CD4-positive, alpha-beta T cell treated with Interleukin-15 for 1 hour (primary cell): ENCODE measurements around the gene NUDT1.
A peak's percentile ranks its signal among the peaks of the same experiment; 100 is the strongest.
"Not testable (repeated sequence)": the region's sequence is repeated elsewhere in the genome, so short reads cannot be mapped to it uniquely, and the experiment has no call there.

Experiments
- DNase-seq: peaks from one replicate; pipeline ENCODE4 v3.0.0-alpha.2; 2020

NUDT1 gene

DNA sequence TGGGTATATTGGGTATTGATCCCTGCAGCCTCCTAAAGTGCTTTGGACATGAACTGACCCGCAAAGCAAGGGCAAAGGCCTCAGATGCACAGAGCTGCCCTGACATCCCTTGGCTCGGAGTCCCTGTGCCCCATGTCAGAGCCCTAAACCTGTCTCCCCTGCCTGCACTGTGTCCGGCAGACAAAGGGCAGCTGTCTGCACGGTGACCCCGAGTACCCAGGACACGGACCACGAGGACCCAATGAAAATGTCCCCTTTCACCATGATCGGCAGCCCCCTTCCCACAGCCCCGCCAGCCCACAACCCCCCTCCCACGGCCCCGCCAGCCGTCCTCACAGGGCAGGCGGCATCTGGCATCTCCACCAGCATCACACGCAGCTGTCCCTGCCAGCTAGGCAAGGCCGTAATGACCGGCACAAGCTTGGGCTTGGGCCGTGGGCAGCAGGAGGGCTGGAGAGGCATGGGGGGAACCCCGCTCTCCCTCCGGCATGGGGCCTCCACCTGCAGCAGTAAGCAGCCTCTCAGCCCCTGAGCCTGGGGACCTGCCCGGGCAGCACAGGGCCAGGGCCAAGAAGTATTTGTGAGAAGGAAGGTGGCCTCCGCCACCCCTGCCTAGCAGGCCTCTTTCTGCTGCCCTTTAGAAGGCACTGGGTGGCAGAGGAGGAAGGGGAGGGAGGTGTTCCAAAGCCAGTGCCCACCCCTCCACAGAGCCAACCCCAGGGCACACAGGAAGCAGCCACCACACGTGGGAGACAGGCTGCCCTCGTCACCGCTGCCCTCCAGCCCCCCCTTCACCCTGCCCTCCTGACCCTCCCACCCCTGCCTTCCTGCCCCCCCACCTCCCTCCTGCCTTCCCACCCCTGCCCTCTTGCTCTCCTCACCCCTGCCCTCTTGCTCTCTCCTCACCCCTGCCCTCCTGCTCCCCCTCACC lies 10.1 kb downstream of the NUDT1 start:
- no peak for DNase-seq

DNA sequence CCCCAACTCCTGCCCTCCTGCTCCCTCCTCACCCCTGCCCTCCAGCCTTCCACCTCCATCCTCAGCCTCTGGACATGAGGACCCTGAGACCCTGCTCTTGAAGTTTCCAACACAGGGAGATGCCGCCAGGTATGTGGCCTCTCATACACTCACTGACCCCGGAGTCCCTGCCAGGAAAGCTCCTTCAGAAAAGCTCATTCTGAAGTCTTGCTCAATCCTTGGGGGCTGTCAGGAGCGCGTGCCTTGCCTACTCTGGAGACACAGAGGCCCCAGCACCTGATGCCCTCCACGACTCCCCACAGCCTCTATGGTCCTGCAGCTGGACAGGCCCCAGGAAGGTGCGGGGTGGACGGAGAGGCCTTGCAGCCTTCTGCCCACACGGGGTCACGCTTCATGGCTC lies 11.0 kb downstream of the NUDT1 start:
- DNase-seq: no peak

DNA sequence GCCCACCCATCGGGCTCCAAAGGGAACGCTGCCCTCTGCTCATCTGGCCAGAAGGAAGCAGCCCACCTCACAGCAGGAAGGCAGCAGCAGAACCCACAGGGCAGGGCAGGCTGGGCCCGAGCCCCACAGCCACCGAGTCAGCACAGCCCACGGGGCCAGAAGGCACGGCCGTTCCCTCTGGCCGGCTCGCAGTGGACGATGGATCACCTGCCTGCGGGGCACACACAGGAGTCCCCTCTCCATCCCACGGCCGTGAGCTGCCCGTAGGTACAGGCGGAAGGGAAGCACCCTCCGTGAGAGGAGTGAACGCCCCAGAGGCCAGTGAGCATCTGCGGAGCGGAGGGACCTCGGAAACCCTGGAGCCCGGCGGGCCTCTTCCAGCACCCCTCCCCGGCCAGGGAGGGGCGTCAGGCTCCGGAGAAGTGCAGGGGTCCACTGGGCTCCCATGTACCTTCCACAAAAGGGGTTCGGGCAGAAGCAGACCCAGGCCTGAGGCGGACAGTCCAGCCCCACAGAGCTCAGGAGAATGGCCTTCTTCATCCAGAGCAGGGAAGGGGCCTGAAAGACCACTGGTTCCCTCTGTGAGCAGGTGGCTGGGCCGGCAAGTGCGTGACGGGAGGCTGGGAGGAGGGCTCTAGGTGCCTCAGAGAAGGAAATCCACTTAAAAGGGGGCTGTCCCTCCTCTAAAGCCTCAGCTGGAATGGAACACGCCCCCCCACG lies 11.7 kb downstream of the NUDT1 start:
- no peak for DNase-seq

DNA sequence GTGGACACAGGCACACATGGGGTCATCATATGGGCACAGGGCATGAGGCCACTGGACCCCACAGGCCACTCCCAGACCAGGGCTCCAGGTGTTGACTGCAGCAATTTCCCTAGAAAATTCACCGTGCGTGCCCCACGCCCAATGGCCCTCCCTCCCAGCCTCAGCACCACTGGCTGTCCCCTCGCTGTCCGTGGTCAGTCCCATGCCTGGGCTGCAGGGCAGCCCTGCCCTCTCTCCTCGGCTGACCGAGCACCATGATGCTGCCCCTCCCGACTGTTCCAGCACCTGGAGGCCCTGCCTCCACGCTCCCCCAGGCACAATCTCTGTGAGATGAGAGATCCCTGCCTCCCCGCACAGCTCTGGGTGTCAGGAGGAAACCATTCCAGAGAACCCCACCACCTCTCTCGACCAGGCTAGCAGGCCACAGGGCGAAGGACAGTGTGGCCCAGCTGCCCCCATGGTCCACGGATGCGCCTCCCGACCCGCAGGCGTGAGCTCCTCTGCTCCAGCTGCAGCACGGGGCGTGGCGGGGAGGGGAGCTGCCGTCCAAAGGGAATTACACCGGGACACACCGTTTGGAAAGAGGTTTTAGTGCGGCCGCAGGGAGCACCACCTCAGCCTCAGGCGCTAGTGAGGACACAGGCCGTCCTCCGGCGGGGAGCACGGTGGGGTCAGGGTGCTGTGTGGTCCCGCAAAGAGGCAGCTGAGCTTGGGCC lies 12.6 kb downstream of the NUDT1 start:
- DNase-seq: no peak

DNA sequence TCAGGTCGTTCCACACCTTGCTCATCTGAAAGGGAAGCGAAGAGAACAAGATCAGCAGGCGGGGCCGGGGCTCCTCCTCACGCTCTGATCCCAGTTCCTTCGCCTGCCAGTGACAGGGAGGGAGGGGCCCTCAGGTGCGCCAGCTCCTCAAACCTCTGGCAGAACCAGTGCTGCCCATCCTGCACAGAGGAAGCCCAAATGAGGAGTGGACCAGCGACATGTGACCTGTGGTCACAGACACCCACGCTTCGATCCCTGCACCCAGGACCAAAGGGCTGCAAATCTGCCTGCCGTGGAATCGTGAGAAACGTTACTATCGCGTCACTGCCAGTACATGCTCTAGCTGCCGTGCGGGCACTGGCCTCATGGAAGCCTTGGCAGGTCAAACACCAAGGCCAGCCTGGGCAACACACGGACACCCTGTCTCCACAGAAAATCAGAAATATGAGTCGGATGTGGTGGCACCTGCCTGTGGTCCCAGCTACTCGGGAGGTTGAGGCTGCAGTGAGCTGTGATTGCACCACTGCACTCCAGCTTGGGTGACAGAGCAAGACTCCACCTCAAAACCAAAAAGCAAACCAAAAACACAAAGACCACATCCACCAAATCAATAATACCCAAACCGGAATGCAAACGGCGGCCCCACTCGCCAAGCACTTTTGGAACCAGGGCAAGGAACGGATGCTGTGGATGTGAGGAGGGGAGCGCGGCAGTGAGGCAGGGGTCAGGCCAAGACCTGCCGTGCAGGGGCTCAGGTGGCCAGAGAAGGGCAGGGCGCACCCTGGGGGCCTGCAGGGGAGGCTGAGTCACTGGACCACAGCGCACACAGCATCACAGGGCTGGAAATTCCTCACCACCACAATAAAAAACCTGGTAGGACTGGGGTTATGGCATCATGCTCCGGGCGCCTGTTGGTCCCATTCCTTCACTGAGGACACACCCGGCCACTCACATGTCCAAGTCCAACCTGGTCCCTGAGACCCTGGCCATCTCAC lies 13.4 kb downstream of the NUDT1 start:
- no peak for DNase-seq

DNA sequence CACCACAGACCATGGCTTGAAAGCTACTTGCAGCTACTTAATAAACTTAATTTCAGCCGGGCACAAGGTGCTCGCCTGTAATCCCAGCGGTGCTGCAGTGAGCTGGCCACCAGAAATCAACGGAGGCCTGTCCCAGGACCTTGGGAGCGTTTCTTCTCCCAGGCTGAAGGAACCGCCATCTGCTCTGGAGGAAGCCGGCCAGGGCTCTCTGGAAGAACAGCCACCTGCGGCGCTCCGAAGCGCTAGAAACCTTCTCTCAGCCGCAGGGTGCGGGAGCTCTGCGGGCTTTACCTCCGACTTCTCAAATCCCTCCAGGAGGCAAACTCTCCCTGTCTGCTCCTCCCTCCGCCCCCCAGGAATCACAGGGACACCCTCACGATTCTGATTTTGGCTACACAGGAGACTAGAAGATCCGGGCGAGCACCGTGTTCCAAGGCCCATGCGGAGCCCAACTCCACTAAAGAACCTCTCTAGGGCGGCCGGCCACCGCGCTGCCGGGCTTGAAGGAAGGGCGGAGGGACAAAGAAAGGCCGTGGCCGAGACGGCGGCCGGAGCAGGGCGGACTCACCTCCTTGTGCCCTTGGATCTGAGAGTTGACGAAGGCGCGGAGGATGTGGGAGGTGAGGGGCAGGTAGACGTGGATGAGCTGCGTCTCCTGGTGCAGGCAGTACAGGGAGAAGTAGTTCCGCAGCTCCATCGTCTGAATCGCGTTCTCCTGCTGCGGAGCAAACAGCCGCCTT lies 14.4 kb downstream of the NUDT1 start:
- DNase-seq: no peak

DNA sequence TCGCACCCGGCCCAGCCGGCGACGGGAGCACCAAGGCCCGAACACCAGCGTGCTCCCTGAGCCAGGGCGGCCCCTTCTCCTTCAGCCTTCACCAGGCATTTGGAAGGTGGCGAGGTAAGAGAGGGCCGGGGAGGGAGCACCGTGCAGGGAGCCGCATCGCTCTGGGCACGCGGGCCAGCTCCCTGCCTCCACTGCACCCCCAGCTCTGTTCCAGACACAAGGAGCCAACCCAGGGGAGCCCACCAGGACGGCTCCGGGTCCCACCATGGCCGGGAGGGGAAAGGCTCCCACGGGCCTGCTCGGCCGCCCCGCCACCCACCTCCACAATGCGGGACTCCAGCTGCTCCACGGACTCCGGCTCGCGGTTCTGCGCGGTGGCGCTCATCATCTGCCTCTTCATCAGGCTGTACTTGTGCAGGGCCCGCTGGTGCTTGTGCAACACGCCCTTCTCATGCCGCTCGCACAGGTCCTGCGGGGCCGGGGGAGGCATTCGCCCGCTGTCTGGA lies 15.1 kb downstream of the NUDT1 start:
- DNase-seq: no peak

DNA sequence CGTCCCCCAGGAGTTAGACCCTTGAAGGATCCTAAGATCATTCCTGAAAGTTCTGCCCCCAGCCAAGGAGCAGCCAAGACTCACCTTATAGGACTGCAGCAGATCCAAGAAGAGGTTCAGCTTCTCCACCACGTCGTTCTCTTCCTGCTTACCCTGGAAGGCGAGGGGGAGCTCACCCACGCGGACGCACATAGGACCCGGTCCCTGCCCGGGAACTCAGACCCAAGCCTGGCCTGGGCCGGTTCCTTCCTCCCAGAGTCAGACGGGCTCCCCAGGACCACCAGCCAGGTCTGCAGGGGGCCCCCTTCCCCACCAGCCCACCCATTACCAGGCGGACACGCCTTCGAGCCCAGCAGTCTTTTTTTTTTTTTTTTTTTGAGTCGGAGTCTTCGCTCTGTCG lies 15.6 kb downstream of the NUDT1 start:
- no peak for DNase-seq

DNA sequence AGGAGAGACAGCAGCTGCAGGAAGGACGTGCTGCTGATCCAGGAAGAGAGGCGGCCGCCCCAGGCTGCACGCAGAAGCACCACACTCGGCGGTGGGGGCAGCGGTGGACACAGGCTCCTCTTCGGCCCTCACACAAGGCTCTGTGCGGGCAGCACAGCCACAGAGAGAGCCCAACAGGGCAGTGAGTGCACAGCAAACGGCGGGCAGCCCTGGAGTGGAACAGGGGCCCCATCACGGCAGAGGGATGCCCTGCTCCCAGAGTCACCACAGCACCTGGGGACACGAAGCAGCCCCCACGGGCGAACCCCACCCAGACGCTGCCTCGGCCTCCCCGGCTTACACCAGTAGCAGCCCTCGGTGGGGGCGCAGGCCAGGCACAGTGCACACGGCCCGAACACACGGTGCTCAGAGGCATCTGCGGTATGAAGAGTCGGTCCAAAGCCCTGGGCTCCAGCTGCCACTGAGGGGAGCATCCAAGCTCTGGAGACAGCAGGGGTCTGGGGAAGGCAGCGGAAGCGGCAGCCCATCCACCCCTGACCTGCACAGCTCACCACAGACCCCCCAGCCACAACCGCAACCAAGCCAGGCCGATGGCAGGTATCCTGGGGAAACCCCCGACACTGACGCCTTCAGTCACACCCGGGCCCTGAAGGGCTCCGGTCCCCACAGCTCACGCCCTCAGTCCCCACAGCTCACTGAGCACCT lies 16.8 kb downstream of the NUDT1 start:
- DNase-seq: peak; percentile 58

DNA sequence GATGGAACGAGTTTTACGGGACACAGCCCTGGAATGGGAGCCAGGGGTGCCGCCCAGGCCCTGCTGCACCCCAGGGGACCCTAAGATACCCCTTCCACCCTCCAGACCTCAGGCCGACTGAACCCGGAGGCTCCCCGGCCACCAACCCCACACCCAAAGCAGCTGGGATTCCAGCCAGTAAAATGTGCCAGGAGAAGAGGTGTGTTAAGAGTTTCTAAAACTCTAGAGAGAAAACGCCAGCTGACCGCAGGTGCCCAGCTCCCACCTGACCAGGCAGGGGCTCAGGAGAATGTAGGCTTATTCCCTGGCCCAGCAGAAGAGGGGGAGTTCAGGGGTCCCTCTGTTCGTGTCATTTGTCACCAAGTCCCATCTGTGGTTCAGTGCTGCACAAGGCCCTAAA lies 17.5 kb downstream of the NUDT1 start:
- no peak for DNase-seq

DNA sequence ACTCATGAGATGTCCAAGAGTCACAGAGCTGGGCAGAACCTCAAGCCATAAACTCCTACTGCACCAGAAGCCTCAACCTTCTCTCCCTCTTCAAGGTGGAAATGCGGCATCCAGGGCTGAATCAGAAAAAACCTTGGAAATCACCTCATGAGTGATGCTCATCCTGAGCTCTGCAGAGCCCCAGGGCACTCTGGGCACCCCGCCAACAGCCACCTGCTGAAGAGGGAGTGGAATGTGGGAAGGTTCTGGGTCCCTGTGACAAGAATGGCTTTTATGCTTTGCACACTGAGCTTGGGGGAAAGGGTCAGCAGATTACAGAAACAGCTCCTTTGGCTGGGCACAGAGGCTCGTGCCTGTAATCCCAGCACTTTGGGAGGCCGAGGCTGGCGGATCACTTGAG lies 18.8 kb downstream of the NUDT1 start:
- no peak for DNase-seq

DNA sequence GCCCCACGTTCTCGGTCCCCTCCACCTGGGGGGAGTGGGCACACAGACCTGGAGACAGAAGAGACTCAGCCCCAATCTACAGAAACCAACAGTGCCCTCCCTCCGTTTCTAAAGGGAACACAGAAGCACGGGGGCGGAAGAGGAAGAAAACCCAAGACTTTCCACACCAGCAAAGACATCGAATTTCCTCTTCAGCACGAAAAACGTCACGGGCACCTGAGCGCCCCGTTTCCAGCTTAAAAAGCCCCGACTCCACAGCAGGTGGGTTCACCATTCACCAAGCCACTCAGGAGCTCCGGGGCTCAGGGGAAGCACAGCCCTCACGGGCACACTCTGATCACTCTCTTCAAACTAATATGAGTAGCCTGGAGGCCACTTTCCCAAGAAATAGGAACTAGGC lies 19.6 kb downstream of the NUDT1 start:
- DNase-seq: peak; percentile 69

DNA sequence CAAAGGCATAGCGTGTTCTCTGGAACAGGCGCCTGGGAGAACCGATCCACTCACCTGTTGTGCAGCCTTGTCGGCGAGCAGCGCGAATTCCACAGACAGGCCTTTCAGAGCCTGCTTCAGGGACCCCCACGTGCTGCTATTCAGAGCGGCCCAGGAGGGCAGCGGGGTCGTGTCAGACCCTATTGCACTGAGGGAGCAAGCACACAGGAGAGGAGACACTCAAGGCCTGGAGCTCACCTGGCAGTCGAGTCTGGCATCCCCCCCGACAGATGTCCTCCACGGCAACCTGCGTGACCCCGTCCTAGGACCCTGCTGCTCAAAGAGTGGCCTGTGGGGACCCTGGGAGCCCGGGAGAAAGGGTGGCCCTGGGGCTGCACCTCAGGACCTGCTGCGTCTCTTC lies 21.1 kb downstream of the NUDT1 start:
- DNase-seq: no peak

DNA sequence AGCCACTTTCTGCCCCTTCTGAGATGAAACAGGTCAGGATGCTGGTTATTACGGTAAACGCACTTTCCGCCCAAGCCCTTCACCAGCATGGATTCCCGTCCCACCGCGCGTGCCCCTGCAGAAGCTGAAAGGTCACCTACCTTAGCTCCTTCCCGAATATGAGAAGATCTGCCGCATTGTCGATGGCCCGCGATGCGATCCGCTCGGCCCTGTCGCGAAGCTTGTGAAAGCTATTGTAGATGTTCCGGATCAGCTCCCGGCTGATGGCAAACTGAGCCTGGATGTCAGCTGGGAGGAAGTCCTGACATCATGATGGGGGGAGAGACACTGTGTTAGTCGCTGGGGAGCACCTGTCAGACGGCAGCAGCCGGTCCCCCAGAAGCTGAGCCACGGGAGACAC lies 22.1 kb downstream of the NUDT1 start:
- no peak for DNase-seq

DNA sequence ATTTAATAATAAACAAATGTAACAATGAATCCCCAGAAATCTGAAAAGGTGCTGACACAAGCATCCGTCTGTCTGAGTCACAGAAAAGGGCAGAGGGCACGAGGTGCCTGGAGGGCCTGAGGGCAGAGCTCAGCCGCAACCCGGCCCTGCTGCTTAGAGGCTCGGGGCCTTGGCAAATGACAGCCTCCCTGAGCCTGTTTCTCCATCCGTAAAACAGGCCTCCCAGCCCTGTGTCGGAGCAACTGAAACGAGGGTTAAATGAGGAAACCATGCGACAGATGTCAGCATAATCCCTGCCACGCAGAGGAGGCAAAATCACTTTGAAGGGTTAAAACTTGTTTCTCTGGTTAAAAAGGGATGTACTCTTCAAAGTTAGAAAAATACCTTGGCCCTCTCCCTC lies 24.9 kb downstream of the NUDT1 start:
- no peak for DNase-seq

DNA sequence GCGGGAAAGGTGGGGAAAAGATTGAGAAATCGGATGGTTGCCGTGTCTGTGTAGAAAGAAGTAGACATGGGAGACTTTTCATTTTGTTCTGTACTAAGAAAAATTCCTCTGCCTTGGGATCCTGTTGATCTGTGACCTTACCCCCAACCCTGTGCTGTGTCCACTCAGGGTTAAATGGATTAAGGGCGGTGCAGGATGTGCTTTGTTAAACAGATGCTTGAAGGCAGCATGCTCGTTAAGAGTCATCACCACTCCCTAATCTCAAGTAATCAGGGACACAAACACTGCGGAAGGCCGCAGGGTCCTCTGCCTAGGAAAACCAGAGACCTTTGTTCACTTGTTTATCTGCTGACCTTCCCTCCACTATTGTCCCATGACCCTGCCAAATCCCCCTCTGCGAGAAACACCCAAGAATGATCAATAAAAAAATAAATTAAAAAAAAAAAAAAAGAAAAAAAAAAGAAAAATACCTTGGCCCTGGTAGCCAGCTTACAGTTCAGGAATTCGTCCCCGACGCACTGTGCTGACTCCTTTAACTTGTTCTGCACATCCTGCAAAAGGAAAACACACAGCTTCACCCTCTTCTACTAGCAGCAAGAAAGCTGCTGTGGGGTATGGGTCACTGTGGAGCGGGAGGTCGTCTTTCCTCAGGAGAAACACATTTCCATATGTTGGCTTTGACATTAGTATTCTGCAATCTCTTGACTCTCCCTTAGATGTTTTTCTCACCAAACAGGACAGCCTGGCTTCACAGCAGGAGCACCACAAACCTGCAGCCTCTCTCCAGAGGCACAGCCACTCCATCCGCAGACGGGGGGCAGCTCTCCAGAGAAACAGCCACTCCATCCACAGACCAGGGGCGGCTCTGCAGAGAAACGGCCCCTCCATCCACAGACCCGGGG lies 27.3 kb downstream of the NUDT1 start:
- not testable (repeated sequence) for DNase-seq

DNA sequence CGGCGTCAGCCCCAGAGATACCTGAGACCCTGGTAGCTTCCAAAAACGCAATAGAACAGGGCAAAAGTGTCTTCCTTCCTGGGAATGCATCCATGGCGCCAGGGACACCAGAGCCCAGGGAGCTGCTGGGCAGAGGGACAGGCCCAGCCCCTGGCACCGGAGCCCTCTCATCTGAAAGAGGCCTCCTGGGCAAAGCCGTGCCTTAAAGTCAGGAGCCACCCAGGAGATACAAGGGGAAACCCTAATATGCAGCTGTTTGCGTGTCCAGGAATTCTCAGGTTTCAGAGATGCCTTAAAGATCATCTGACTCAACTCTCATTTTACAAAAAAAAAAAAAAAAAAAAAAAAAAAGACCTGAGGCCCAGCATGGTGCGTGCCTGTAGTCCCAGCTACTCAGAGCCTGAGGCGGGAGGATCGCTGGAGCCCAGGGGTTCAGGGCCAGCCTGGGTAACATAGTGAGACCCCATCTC lies 28.0 kb downstream of the NUDT1 start:
- DNase-seq: no peak

DNA sequence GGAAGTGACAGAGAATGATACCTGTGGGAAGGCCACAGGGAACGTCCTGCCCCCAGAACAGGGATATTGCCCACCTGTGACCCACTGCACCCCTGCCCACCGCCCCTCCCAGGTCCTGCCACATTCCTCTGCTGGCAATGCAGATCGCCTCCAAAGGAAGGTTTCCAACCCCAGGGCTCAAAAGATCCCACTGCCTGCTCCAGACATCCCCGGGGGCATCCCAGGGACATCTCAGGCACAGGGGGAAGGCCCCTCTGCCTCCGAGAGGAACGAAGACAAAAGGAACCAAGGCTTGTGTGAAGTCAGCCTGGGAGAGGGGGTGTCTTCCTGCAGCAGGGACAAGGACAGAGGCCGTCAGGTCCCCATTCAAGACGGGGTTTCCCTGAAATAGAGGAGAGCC lies 28.5 kb downstream of the NUDT1 start:
- DNase-seq: no peak

DNA sequence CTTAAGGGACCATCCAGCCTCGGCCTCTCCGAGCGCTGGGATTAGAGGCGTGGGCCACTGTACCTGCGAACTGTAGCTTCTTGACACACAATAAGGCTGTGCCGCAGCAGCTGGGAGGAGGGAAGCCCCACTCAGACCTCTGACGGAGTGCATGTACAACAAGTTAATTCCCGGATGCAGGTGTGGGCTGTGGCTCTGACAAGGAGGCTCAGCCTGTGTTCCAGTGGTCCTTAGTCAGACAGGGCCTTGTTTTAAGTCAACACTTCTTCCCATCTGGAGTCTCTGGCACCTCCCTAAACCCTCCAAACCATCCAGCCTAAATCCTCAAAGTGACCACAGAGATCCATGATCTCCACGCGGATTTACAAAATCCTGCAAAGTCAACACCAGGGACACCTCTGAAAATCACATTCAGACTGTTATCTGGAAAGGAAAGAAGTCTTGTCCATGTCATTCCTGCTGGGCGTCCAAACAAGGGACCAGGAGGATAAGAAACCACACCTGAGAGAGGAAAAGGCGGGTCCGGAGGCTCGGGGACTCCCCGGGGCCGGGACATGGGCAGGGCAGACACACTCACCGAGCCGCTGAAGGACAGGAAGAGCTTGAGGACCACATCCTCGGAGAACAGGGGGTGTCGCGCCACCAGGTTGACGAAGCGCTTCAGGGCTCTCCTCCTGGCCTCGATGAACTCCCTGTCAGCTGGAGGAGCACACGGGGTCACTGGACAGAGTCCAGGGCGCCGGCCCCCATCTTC lies 29.4 kb downstream of the NUDT1 start:
- DNase-seq: no peak
